Glutamatergic neuron (in vitro differentiated cells): ENCODE measurements around the gene MAN2B1. TPM values are rescaled to one million over a fixed set of nuclear protein-coding genes. Genes with fewer than 3 reads are reported as not detected.
A peak's percentile ranks its signal among the peaks of the same experiment; 100 is the strongest.
"Not testable (repeated sequence)": the region's sequence is repeated elsewhere in the genome, so short reads cannot be mapped to it uniquely, and the experiment has no call there.

ENCODE experiments used
- DNase-seq: peaks from one replicate; pipeline ENCODE4 v3.0.0; 2022
- H3K27ac Mint-ChIP-seq: one replicate; pipeline ENCODE4 v1.8.0; 2020; ENCODE audit warnings: mild to moderate bottlenecking, mixed read lengths, inconsistent platforms; ENCODE audit not compliant: unreplicated experiment
- H3K27me3 Mint-ChIP-seq: one replicate; pipeline ENCODE4 v1.8.0; 2020; ENCODE audit warnings: mild to moderate bottlenecking, moderate library complexity, mixed read lengths, inconsistent platforms; ENCODE audit not compliant: unreplicated experiment
- H3K36me3 Mint-ChIP-seq: one replicate; pipeline ENCODE4 v1.8.0; 2020; ENCODE audit warnings: mild to moderate bottlenecking, mixed read lengths, inconsistent platforms; ENCODE audit not compliant: unreplicated experiment
- H3K4me1 Mint-ChIP-seq: one replicate; pipeline ENCODE4 v1.8.0; 2020; ENCODE audit warnings: mild to moderate bottlenecking, low read depth, mixed read lengths, inconsistent platforms; ENCODE audit not compliant: unreplicated experiment
- H3K4me3 Mint-ChIP-seq: one replicate; pipeline ENCODE4 v1.8.0; 2020; ENCODE audit warnings: mild to moderate bottlenecking, mixed read lengths, inconsistent platforms; ENCODE audit not compliant: unreplicated experiment
- H3K9me3 Mint-ChIP-seq: one replicate; pipeline ENCODE4 v1.8.0; 2020; ENCODE audit warnings: mild to moderate bottlenecking, moderate library complexity, mixed read lengths, inconsistent platforms; ENCODE audit not compliant: unreplicated experiment
- CTCF ChIP-seq: fragments of 200-600 bp; sonication (generic); IDR thresholded peaks from one replicate; pipeline ENCODE4 v1.5.0; 2021; ENCODE audit not compliant: partially characterized antibody, unreplicated experiment
- long read RNA-seq: library from polyadenylated mRNA; unstranded; transcript quantifications from one replicate; pipeline ENCODE4 v2.0.0, GENCODE V29; 2020; ENCODE audit not compliant: unreplicated experiment
- total RNA-seq: library from RNA; stranded (reverse); fragmentation: NEBNext Ultra II Directional; extraction: Animal tissue kit (Norgen Biotek cat#: 25700); gene quantifications from one replicate; pipeline ENCODE4 v1.2.1, GENCODE V29; 2021; ENCODE audit not compliant: unreplicated experiment

MAN2B1 gene
- 72.2 TPM for total RNA-seq
- long read RNA-seq, transcript MAN2B1-203 (24 exons, 3,184 nt) = major isoform, 12 of 25 reads
- long read RNA-seq, partial matches to known transcripts = 6 of 25 reads
- long read RNA-seq, other reads (novel, unspliced or antisense) = 6 of 25 reads

DNA sequence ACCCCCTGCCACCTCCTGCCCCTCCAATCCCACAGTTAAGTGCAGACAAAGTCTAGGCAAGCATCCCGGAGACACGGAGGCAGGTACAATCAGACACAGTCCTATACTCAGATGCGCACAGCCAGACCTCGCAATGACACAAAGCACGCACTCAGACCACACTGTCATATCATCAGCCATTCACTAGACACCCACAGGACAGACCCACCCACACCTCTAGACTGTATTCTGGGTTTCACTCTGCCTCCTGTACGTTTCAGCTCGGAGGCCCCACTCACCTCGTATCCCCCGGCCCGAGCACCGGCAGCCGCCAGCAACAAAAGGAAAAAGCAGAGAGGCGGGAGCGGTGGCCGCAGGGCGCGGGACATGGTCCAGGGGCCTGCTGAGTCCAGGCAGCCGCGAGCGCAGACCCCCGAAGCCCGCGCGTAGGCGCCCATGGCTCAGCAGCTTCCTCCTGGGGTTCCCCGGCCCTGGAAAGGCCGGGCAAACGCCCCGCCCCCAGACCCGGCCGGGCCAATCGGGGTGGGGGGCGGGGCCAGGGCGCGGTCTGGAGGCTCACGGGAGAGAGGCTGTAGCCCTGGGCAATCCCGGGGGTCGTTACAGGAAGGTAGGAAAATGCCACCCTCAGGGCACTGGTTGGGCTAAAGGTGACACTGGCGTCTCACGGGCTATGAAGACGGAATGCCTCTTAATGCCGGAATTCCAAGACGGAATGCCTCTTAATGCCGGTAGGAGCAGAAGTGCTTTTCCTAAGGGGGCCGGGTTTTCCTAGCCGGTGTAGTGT is at the start of gene MAN2B1, which contains the start of gene WDR83:
Gene MAN2B1 (minus strand): TSS at position 478 of the 784 bp plus-strand sequence. CDS start 41 bp downstream, at position 437.
Gene WDR83 (plus strand): TSS at position 543 of the 784 bp plus-strand sequence. CDS start 2,984 bp downstream, outside the sequence.
- peak within 1 kb of the TSS; percentile 86 for H3K27ac Mint-ChIP-seq
- H3K36me3 Mint-ChIP-seq = no peaks in the 10 kb centered on the region
- H3K9me3 Mint-ChIP-seq = peaks cover 5% of the 10 kb centered on the region
- peak; percentile 87 for DNase-seq
- peaks cover 8% of the 10 kb centered on the region for H3K27me3 Mint-ChIP-seq
- no peak for TF ChIP-seq CTCF
- H3K4me3 Mint-ChIP-seq = peak within 1 kb of the TSS; percentile 99
- H3K4me1 Mint-ChIP-seq = peaks cover 16% of the 10 kb centered on the region

DNA sequence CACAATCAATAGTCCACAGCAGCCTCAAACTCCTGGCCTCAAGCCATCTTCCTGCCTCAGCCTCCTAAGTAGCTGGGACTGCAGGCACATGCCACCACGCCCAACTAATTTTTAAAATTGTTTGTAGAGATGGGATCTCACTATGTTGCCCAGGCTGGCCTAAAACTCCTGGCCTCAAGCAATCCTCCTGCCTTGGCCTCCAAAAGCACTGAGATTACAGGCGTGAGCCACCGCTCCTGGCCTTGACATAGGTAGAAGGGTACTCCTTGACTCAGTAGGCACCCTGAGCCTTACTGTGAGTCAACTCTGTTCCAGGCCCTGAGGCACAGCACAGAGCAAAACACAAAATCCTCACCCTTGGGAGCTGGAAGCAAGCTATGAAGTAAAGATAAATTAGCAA is 49.4 kb upstream of the MAN2B1 start:
- Mint-ChIP-seq H3K27me3 (peaks cover 5% of the 10 kb centered on the region), H3K4me1 (peaks cover 3% of the 10 kb centered on the region), H3K36me3 (no peaks in the 10 kb centered on the region), H3K9me3 (peaks cover 8% of the 10 kb centered on the region), H3K27ac (peak overlapping the region; percentile 28), H3K4me3 (no peak overlapping the region)
- DNase-seq = no peak
- no peak for TF ChIP-seq CTCF

GRCh38 chr19:12715102-12715501 is 48.6 kb upstream of the MAN2B1 start:
- TF ChIP-seq CTCF = no peak
- Mint-ChIP-seq H3K27ac (no peak overlapping the region), H3K4me3 (no peak overlapping the region), H3K4me1 (no peaks in the 10 kb centered on the region), H3K36me3 (no peaks in the 10 kb centered on the region), H3K9me3 (peaks cover 5% of the 10 kb centered on the region), H3K27me3 (peaks cover 1% of the 10 kb centered on the region)
- no peak for DNase-seq

DNA sequence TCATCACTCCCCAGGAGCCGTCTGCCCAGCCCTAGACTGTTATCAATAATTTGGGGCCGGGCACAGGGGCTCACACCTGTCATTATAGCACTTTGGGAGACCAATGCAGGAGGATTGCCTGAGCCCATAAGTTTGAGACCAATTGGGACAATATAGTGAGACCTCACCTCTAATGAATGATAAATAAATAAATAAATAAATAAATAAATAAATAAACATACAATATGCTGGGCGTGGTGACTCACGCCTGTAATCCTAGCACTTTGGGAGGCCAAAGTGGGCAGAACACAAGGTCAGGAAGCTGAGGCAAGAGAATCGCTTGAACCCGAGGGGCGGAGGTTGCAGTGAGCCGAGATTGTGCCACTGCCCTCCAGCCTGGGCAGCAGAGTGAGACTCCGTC is 46.8 kb upstream of the MAN2B1 start:
- H3K27ac Mint-ChIP-seq, DNase-seq, H3K4me1 Mint-ChIP-seq, H3K27me3 Mint-ChIP-seq, H3K4me3 Mint-ChIP-seq, H3K9me3 Mint-ChIP-seq, H3K36me3 Mint-ChIP-seq: not testable (repeated sequence)

- not testable (repeated sequence) for H3K36me3 Mint-ChIP-seq, H3K4me1 Mint-ChIP-seq, H3K4me3 Mint-ChIP-seq, H3K27me3 Mint-ChIP-seq, H3K9me3 Mint-ChIP-seq
- TF ChIP-seq CTCF = peak; percentile 40
- peak; percentile 61 for DNase-seq
- peak overlapping the region; percentile 57 for H3K27ac Mint-ChIP-seq
Observed at GRCh38 chr19:12712077-12712476, 45.5 kb upstream of the MAN2B1 start.
